HG02623 (cell line): ENCODE data around the gene PLA2G4C.

ENCODE experiments used
- ATAC-seq: cut with Tn5 transposase; IDR thresholded peaks from one replicate; pipeline ENCODE4 v1.9.1; 2021; ENCODE audit warnings: moderate library complexity; ENCODE audit not compliant: unreplicated experiment

The PLA2G4C gene

GRCh38 chr19:48061401-48062344 lies 48.9 kb downstream of the PLA2G4C start:
- no peak for ATAC-seq

- ATAC-seq, result no peak
Measured at GRCh38 chr19:48060381-48060780, 50.2 kb downstream of the PLA2G4C start.

GRCh38 chr19:48059331-48059730 lies 51.3 kb downstream of the PLA2G4C start:
- no peak for ATAC-seq

- ATAC-seq, result no peak
Measured at GRCh38 chr19:48053856-48054255, 56.8 kb downstream of the PLA2G4C start.

- ATAC-seq, result no peak
Measured at GRCh38 chr19:48053076-48053475, 57.5 kb downstream of the PLA2G4C start.

GRCh38 chr19:48051335-48052033 lies 59.1 kb downstream of the PLA2G4C start:
- ATAC-seq, result no peak

- ATAC-seq, result no peak
Measured at GRCh38 chr19:48044561-48044960, 66.1 kb downstream of the PLA2G4C start.

GRCh38 chr19:48043675-48044258 lies 66.8 kb downstream of the PLA2G4C start, which contains the start of gene CABP5:
Gene CABP5 (minus strand): TSS chr19:48044079. CDS start chr19:48043922, 157 bp downstream.
- ATAC-seq, result no peak

- no peak for ATAC-seq
Measured at GRCh38 chr19:48041877-48042580, 68.6 kb downstream of the PLA2G4C start.

- ATAC-seq, result no peak
Measured at GRCh38 chr19:48036765-48037164, 73.9 kb downstream of the PLA2G4C start.

- ATAC-seq, result no peak
Measured at GRCh38 chr19:48033604-48034003, 77.0 kb downstream of the PLA2G4C start.

GRCh38 chr19:48030073-48030472 lies 80.5 kb downstream of the PLA2G4C start:
- no peak for ATAC-seq

- no peak for ATAC-seq
Measured at GRCh38 chr19:48029431-48029830, 81.2 kb downstream of the PLA2G4C start.

- ATAC-seq, result no peak
Measured at GRCh38 chr19:48025480-48025879, 85.1 kb downstream of the PLA2G4C start.

GRCh38 chr19:48023518-48023917 lies 87.1 kb downstream of the PLA2G4C start:
- ATAC-seq, result no peak

- ATAC-seq, result no peak
Measured at GRCh38 chr19:48023011-48023410, 87.6 kb downstream of the PLA2G4C start.

GRCh38 chr19:48020686-48021085 lies 89.9 kb downstream of the PLA2G4C start:
- ATAC-seq, result no peak

- ATAC-seq, result no peak
Measured at GRCh38 chr19:48010932-48011758, 99.5 kb downstream of the PLA2G4C start.

- no peak for ATAC-seq
Measured at GRCh38 chr19:48006762-48007161, 103.9 kb downstream of the PLA2G4C start.

GRCh38 chr19:48004236-48004635 lies 106.4 kb downstream of the PLA2G4C start:
- ATAC-seq, result no peak
